KOPT-K1 (cell line): ENCODE measurements around the gene SPATA46.

Source experiments
- H3K27ac ChIP-seq: fragments of 200-600 bp; sonication (generic); 2 replicates; pipeline ENCODE4 v1.5.1; 2016; ENCODE audit warnings: antibody characterized with exemption, mild to moderate bottlenecking, low read depth, low read length; ENCODE audit not compliant: poor library complexity, severe bottlenecking
- H3K36me3 ChIP-seq: fragments of 200-600 bp; sonication (generic); 2 replicates; pipeline ENCODE4 v1.5.1; 2017; ENCODE audit warnings: antibody characterized with exemption, mild to moderate bottlenecking, low read length, moderate library complexity; ENCODE audit not compliant: insufficient read depth
- H3K9me3 ChIP-seq: fragments of 200-600 bp; sonication (generic); 2 replicates; pipeline ENCODE4 v1.5.1; 2017; ENCODE audit warnings: antibody characterized with exemption, low read length, mild to moderate bottlenecking; ENCODE audit not compliant: insufficient read depth, poor library complexity, severe bottlenecking

SPATA46 gene

GRCh38 chr1:162327788-162328165 is 48.9 kb downstream of the SPATA46 start:
- Histone ChIP-seq H3K27ac (no peak overlapping the region), H3K36me3 (no peaks in the 10 kb centered on the region)

GRCh38 chr1:162327144-162327787 is 49.4 kb downstream of the SPATA46 start:
- no peaks in the 10 kb centered on the region for H3K36me3 ChIP-seq
- H3K27ac ChIP-seq = no peak overlapping the region

More at GRCh38 chr1:162327788-162328165, 48.9 kb downstream of the SPATA46 start:
- no peaks in the 10 kb centered on the region for H3K9me3 ChIP-seq

GRCh38 chr1:162326559-162326958 is 50.1 kb downstream of the SPATA46 start:
- H3K36me3 ChIP-seq = no peaks in the 10 kb centered on the region
- no peak overlapping the region for H3K27ac ChIP-seq
- H3K9me3 ChIP-seq = no peaks in the 10 kb centered on the region

More at GRCh38 chr1:162327144-162327787, 49.4 kb downstream of the SPATA46 start:
- no peaks in the 10 kb centered on the region for H3K9me3 ChIP-seq

GRCh38 chr1:162324396-162324795 is 52.3 kb downstream of the SPATA46 start:
- no peaks in the 10 kb centered on the region for H3K36me3 ChIP-seq
- H3K9me3 ChIP-seq = no peaks in the 10 kb centered on the region
- no peak overlapping the region for H3K27ac ChIP-seq
